K562 (cell line): ENCODE measurements around the gene RNU6-1. TPM values are rescaled to one million over a fixed set of nuclear protein-coding genes. Genes with fewer than 3 reads are reported as not detected.

ENCODE experiments used
- BRD9 ChIP-seq: fragments of 450-650 bp; IDR thresholded peaks from 2 replicates; pipeline ENCODE4 v1.6.1; 2018; ENCODE audit warnings: low read depth; ENCODE audit not compliant: partially characterized antibody
- CREB3L1 ChIP-seq: fragments of 450-650 bp; IDR thresholded peaks from 2 replicates; pipeline ENCODE4 v1.6.1; 2014; ENCODE audit warnings: low read depth, mild to moderate bottlenecking, moderate library complexity, borderline replicate concordance
- FOS ChIP-seq: IDR thresholded peaks from 3 replicates; pipeline ENCODE4 v1.6.1; 2011; ENCODE audit not compliant: insufficient read length; ENCODE audit errors: extremely low read depth
- HNRNPK ChIP-seq: fragments of 200-400 bp; formaldehyde crosslinking; IDR thresholded peaks from one replicate; pipeline ENCODE4 v1.6.1; 2018; ENCODE audit warnings: mild to moderate bottlenecking, low read depth, low read length; ENCODE audit not compliant: poor library complexity, severe bottlenecking
- PCBP1 ChIP-seq: fragments of 200-400 bp; formaldehyde crosslinking; IDR thresholded peaks from 2 replicates; pipeline ENCODE4 v1.6.1; 2018; ENCODE audit warnings: mild to moderate bottlenecking, low read depth, low read length; ENCODE audit not compliant: poor library complexity, severe bottlenecking
- PCBP2 ChIP-seq: fragments of 200-400 bp; formaldehyde crosslinking; IDR thresholded peaks from 2 replicates; pipeline ENCODE4 v1.6.1; 2018; ENCODE audit warnings: low read length, low read depth, mild to moderate bottlenecking, moderate library complexity; ENCODE audit not compliant: poor library complexity, severe bottlenecking
- RBM34 ChIP-seq: fragments of 200-400 bp; formaldehyde crosslinking; IDR thresholded peaks from 2 replicates; pipeline ENCODE4 v1.6.1; 2018; ENCODE audit warnings: low read length, borderline replicate concordance; ENCODE audit not compliant: insufficient read depth
- TBL1XR1 ChIP-seq, 2 experiments: IDR thresholded peaks; 2 replicates each; pipeline ENCODE4 v1.6.1; 2012; ENCODE audit warnings: improper control_type of control experiment in 2 of 2, low read length in 2 of 2, mild to moderate bottlenecking in 1 of 2
- ZFP1 ChIP-seq: fragments of 450-650 bp; formaldehyde crosslinking; IDR thresholded peaks from 2 replicates; pipeline ENCODE4 v1.4.0; 2020; ENCODE audit warnings: mild to moderate bottlenecking, mixed read lengths
- polyA plus RNA-seq, 8 experiments: library from polyadenylated mRNA; depleted of rRNA in 4 of 8; stranded (reverse) in 5 of 8; unstranded in 3 of 8; fragments of >200 nt; fragmentation: Nextera tagmentation in 2 of 8; fragmentation: Illumina TruSeq in 1 of 8; extraction: Ambion mirVana in 2 of 8; extraction: Trizol in 1 of 8; gene quantifications; 2 replicates each; pipeline versions ENCODE4 v1.2.1 to v1.2.3, GENCODE V29; 2011 to 2014; ENCODE audit warnings: inconsistent platforms in 1 of 8, missing spikeins in 1 of 8
- total RNA-seq, 7 experiments: library from RNA; depleted of rRNA in 6 of 7; stranded (reverse); fragments of >200 nt in 6 of 7; fragmentation: Illumina TruSeq in 2 of 7; extraction: Trizol in 2 of 7; gene quantifications; 2 replicates each; pipeline versions ENCODE4 v1.2.1 to v1.2.3, GENCODE V29; 2011 to 2021; ENCODE audit warnings: low replicate concordance in 1 of 7
- TF ChIP-seq, protein P1 (sequence below), 2 experiments: fragments of 450-650 bp in 1 of 2; sonication (generic) in 1 of 2; formaldehyde crosslinking in 1 of 2; IDR thresholded peaks; 2 replicates each; pipeline versions ENCODE4 v1.7.1 to v1.9.0; 2016 to 2022; ENCODE audit warnings: inconsistent platforms in 1 of 2, mild to moderate bottlenecking in 1 of 2, missing genetic modification reagents in 1 of 2
- TF ChIP-seq, protein P2 (sequence below), 2 experiments: fragments of 450-650 bp; IDR thresholded peaks; 2 replicates each; pipeline ENCODE4 v1.6.1; 2016
- TF ChIP-seq, protein P3 (sequence below): fragments of 250-450 bp; sonication (Bioruptor Pico); IDR thresholded peaks from 2 replicates; pipeline ENCODE4 v1.4.0; 2020

RNU6-1 gene
- total and polyA plus RNA-seq, 9 of the 15 experiments (the other 6 are each of a cell fraction or from before 2014, with no cell fraction given), result not detected

DNA sequence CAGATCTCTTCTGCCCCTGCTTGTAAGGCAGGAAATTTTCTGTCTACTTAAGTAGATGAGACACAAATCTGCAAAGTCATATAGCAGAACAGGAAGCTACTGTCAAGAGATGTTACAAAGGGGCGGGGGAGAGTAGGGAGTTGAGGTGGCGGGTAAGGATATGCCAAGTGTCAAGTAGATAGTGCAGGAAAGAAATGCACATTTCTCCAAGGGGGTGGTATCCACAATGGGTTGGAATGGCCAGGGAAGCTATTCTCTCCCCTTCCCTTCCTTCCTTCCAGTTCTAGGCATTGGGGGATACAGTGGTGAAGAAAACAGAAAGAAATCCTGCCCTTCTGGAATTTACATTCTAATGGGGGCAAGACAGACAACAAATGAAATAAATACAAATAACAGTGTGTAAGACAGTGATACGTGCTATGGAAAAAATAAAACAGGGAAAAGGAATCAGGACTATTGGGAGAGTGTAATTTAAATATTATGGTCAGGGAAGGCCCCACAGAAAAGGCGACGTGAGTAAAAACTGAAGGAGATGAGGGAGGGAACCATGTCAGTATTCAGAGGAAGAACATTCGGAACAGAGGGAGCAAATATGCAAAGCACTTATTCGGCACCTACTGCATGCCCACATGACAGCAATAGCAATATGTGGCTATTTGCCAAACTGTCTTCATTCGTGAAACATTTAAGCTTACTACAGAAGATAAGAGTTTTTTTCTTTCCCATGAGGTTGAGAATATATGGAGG lies 42.8 kb upstream of the RNU6-1 start (continued):
- TF ChIP-seq PCBP2, result no peak
- TF ChIP-seq PCBP1, result no peak
- TF ChIP-seq ZFP1 (CRISPR knock-in tag), result no peak
- TF ChIP-seq HNRNPK, result no peak
- peak; percentile 57; the same call in 1 of the 2 replicates for TF ChIP-seq CREB3L1
- TF ChIP-seq, protein P1, sequence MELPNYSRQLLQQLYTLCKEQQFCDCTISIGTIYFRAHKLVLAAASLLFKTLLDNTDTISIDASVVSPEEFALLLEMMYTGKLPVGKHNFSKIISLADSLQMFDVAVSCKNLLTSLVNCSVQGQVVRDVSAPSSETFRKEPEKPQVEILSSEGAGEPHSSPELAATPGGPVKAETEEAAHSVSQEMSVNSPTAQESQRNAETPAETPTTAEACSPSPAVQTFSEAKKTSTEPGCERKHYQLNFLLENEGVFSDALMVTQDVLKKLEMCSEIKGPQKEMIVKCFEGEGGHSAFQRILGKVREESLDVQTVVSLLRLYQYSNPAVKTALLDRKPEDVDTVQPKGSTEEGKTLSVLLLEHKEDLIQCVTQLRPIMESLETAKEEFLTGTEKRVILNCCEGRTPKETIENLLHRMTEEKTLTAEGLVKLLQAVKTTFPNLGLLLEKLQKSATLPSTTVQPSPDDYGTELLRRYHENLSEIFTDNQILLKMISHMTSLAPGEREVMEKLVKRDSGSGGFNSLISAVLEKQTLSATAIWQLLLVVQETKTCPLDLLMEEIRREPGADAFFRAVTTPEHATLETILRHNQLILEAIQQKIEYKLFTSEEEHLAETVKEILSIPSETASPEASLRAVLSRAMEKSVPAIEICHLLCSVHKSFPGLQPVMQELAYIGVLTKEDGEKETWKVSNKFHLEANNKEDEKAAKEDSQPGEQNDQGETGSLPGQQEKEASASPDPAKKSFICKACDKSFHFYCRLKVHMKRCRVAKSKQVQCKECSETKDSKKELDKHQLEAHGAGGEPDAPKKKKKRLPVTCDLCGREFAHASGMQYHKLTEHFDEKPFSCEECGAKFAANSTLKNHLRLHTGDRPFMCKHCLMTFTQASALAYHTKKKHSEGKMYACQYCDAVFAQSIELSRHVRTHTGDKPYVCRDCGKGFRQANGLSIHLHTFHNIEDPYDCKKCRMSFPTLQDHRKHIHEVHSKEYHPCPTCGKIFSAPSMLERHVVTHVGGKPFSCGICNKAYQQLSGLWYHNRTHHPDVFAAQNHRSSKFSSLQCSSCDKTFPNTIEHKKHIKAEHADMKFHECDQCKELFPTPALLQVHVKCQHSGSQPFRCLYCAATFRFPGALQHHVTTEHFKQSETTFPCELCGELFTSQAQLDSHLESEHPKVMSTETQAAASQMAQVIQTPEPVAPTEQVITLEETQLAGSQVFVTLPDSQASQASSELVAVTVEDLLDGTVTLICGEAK (IDR thresholded peaks at IDR 0.05), result peak; percentile 49; the same call in 1 of the 2 replicates
- TF ChIP-seq, protein P1 (CRISPR knock-in tag; IDR thresholded peaks at IDR 0.05), result no peak
- TF ChIP-seq FOS, result no peak
- TF ChIP-seq, protein P2, sequence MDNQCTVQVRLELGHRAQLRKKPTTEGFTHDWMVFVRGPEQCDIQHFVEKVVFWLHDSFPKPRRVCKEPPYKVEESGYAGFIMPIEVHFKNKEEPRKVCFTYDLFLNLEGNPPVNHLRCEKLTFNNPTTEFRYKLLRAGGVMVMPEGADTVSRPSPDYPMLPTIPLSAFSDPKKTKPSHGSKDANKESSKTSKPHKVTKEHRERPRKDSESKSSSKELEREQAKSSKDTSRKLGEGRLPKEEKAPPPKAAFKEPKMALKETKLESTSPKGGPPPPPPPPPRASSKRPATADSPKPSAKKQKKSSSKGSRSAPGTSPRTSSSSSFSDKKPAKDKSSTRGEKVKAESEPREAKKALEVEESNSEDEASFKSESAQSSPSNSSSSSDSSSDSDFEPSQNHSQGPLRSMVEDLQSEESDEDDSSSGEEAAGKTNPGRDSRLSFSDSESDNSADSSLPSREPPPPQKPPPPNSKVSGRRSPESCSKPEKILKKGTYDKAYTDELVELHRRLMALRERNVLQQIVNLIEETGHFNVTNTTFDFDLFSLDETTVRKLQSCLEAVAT (IDR thresholded peaks at IDR 0.05), result no peak
- TF ChIP-seq, protein P3, sequence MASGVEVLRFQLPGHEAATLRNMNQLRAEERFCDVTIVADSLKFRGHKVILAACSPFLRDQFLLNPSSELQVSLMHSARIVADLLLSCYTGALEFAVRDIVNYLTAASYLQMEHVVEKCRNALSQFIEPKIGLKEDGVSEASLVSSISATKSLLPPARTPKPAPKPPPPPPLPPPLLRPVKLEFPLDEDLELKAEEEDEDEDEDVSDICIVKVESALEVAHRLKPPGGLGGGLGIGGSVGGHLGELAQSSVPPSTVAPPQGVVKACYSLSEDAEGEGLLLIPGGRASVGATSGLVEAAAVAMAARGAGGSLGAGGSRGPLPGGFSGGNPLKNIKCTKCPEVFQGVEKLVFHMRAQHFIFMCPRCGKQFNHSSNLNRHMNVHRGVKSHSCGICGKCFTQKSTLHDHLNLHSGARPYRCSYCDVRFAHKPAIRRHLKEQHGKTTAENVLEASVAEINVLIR (CRISPR knock-in tag), result no peak
- peak; percentile 35 for TF ChIP-seq BRD9
- 0 out of 4 replicates have a peak, but pooled peaks of 1 of the 2 experiments have one; percentile 33 for TF ChIP-seq TBL1XR1 (IDR thresholded peaks at IDR 0.05; ENCODE audit: low read length in 2 of 2)
- no peak for TF ChIP-seq RBM34
